Measurements from ENCODE around the gene HP.

GRCh38 chr16:72104905-72105304, 50.6 kb downstream of the HP start:
- no peak for TF ChIP-seq CTCF (IDR thresholded peaks at IDR 0.05)
- no peak for TF ChIP-seq EP300 (IDR thresholded peaks at IDR 0.05)
- TF ChIP-seq POLR2A (IDR thresholded peaks at IDR 0.05) = no peak
